ENCODE results near the gene FOXP1. TPM values are rescaled to one million over a fixed set of nuclear protein-coding genes. Genes with fewer than 3 reads are reported as not detected.
A peak's percentile ranks its signal among the peaks of the same experiment; 100 is the strongest.

FOXP1 gene
- total and polyA plus RNA-seq, 2 donors (not counting 1 experiment from before 2014, with no cell fraction given) = 91.1 to 508 TPM

- Mint-ChIP-seq H3K27ac (peak overlapping the region; percentile 69), H3K4me1 (peaks cover 58% of the 10 kb centered on the region), H3K4me3 (no peak overlapping the region), H3K9me3 (ENCODE audit: insufficient read depth) (no peaks in the 10 kb centered on the region), H3K27me3 (no peaks in the 10 kb centered on the region)
- no peaks in the 10 kb centered on the region for H3K9me3 ChIP-seq (ENCODE audit: control extremely low read depth in 1 of 3, control insufficient read depth in 2 of 3, insufficient read depth in 1 of 3, low read length in 2 of 3)
- H3K27ac ChIP-seq (ENCODE audit: low read length in 2 of 2) = peak overlapping the region in 1 of 2 donors; percentile 50
- WGBS (ENCODE audit: insufficient coverage) = no CpG with 5 or more reads among the region's 2 CpGs
- peaks cover 25 to 36% of the 10 kb centered on the region in 2 donors for H3K4me1 ChIP-seq (ENCODE audit: control insufficient read depth in 2 of 2, insufficient read depth in 2 of 2, low read length in 2 of 2)
- intact Hi-C loops (cut with micrococcal nuclease) = no loop called here
- DNase-seq (no peak), ATAC-seq (ENCODE audit: low read depth) (no peak)
- no peak overlapping the region for H2AFZ ChIP-seq (ENCODE audit: insufficient read depth, low read depth, low read length, poor library complexity, severe bottlenecking)
- ChIA-PET CTCF (interaction anchor here (1.1 to 1.4 kb wide), 2 partner anchors 64 to 128 kb away, joined by 3 read pairs; no protein-coding TSS in a partner anchor), POLR2A (no interaction called here)
- H3K4me2 ChIP-seq (replicated peaks; ENCODE audit: low read depth, low read length, poor library complexity, severe bottlenecking) = no peak overlapping the region
- TF ChIP-seq EZH2 (IDR thresholded peaks at IDR 0.05; ENCODE audit: borderline replicate concordance, insufficient read depth, low read depth, low read length, poor library complexity, severe bottlenecking) (no peak), CTCF (IDR thresholded peaks at IDR 0.05) (no peak)
- H3K4me3 ChIP-seq (ENCODE audit: control extremely low read depth in 1 of 5, extremely low read depth in 1 of 5, insufficient read depth in 1 of 5, low read depth in 2 of 5, low read length in 4 of 5) = no peak overlapping the region
- peaks cover 92% of the 10 kb centered on the region for H3K79me2 ChIP-seq (ENCODE audit: control insufficient read depth, insufficient read depth, low read length)
- H3K36me3 ChIP-seq (replicated peaks in 1 of 2; ENCODE audit: control extremely low read depth in 1 of 2, control insufficient read depth in 1 of 2, extremely low read depth in 1 of 2, insufficient read depth in 2 of 2, low read length in 1 of 2) = peaks cover 6 to 7% of the 10 kb centered on the region in 2 experiments
- H3K9ac ChIP-seq (ENCODE audit: low read length) = no peak overlapping the region
- H4K20me1 ChIP-seq (ENCODE audit: control insufficient read depth, insufficient read depth, low read length, poor library complexity, severe bottlenecking) = no peaks in the 10 kb centered on the region
- H3K27me3 ChIP-seq (replicated peaks in 1 of 4; ENCODE audit: control extremely low read depth in 1 of 4, control insufficient read depth in 3 of 4, insufficient read depth in 4 of 4, low read length in 3 of 4) = no peaks in the 10 kb centered on the region
These were observed 449.0 kb downstream of the FOXP1 start for GRCh38 chr3:71134521-71134920.

- Mint-ChIP-seq H3K4me1 (peaks cover 61% of the 10 kb centered on the region), H3K4me3 (no peak overlapping the region), H3K9me3 (ENCODE audit: insufficient read depth) (no peaks in the 10 kb centered on the region), H3K27me3 (no peaks in the 10 kb centered on the region), H3K27ac (peak overlapping the region; percentile 68)
- H3K4me2 ChIP-seq (replicated peaks; ENCODE audit: low read depth, low read length, poor library complexity, severe bottlenecking) = no peak overlapping the region
- H3K36me3 ChIP-seq (replicated peaks in 1 of 2; ENCODE audit: control extremely low read depth in 1 of 2, control insufficient read depth in 1 of 2, extremely low read depth in 1 of 2, insufficient read depth in 2 of 2, low read length in 1 of 2) = peaks cover 6 to 7% of the 10 kb centered on the region in 2 experiments
- WGBS (ENCODE audit: insufficient coverage) = 97% methylated on average over 4 of the region's 4 CpGs
- ATAC-seq (ENCODE audit: low read depth) = no peak
- H3K4me1 ChIP-seq (ENCODE audit: control insufficient read depth in 2 of 2, insufficient read depth in 2 of 2, low read length in 2 of 2) = peaks cover 28 to 37% of the 10 kb centered on the region in 2 donors
- H2AFZ ChIP-seq (ENCODE audit: insufficient read depth, low read depth, low read length, poor library complexity, severe bottlenecking) = no peak overlapping the region
- no peaks in the 10 kb centered on the region for H3K9me3 ChIP-seq (ENCODE audit: control extremely low read depth in 1 of 3, control insufficient read depth in 2 of 3, insufficient read depth in 1 of 3, low read length in 2 of 3)
- no peaks in the 10 kb centered on the region for H3K27me3 ChIP-seq (replicated peaks in 1 of 4; ENCODE audit: control extremely low read depth in 1 of 4, control insufficient read depth in 3 of 4, insufficient read depth in 4 of 4, low read length in 3 of 4)
- intact Hi-C loops (cut with micrococcal nuclease) = no loop called here
- POLR2A ChIA-PET = no interaction called here
- H3K4me3 ChIP-seq (ENCODE audit: control extremely low read depth in 1 of 5, extremely low read depth in 1 of 5, insufficient read depth in 1 of 5, low read depth in 2 of 5, low read length in 4 of 5) = no peak overlapping the region
- CTCF ChIA-PET = interaction anchor here (1.1 to 1.4 kb wide), 2 partner anchors 64 to 127 kb away, joined by 3 read pairs; no protein-coding TSS in a partner anchor
- no peak overlapping the region for H3K9ac ChIP-seq (ENCODE audit: low read length)
- no peak for TF ChIP-seq CTCF (IDR thresholded peaks at IDR 0.05)
- no peak for TF ChIP-seq EZH2 (IDR thresholded peaks at IDR 0.05; ENCODE audit: borderline replicate concordance, insufficient read depth, low read depth, low read length, poor library complexity, severe bottlenecking)
- DNase-seq = no peak
- H4K20me1 ChIP-seq (ENCODE audit: control insufficient read depth, insufficient read depth, low read length, poor library complexity, severe bottlenecking) = no peaks in the 10 kb centered on the region
- peak overlapping the region in 1 of 2 donors; percentile 50 for H3K27ac ChIP-seq (ENCODE audit: low read length in 2 of 2)
- H3K79me2 ChIP-seq (ENCODE audit: control insufficient read depth, insufficient read depth, low read length) = peaks cover 92% of the 10 kb centered on the region
These were observed 449.7 kb downstream of the FOXP1 start for GRCh38 chr3:71133865-71134264.

Measured in B cell (primary cell).